Measurements from ENCODE around the gene VSTM5.

- TF ChIP-seq, protein P1, sequence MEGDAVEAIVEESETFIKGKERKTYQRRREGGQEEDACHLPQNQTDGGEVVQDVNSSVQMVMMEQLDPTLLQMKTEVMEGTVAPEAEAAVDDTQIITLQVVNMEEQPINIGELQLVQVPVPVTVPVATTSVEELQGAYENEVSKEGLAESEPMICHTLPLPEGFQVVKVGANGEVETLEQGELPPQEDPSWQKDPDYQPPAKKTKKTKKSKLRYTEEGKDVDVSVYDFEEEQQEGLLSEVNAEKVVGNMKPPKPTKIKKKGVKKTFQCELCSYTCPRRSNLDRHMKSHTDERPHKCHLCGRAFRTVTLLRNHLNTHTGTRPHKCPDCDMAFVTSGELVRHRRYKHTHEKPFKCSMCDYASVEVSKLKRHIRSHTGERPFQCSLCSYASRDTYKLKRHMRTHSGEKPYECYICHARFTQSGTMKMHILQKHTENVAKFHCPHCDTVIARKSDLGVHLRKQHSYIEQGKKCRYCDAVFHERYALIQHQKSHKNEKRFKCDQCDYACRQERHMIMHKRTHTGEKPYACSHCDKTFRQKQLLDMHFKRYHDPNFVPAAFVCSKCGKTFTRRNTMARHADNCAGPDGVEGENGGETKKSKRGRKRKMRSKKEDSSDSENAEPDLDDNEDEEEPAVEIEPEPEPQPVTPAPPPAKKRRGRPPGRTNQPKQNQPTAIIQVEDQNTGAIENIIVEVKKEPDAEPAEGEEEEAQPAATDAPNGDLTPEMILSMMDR (IDR thresholded peaks at IDR 0.05), result no peak
- TF ChIP-seq POLR2AphosphoS5 (IDR thresholded peaks at IDR 0.05) (no peak), EP300 (IDR thresholded peaks at IDR 0.05) (no peak), POLR2A (IDR thresholded peaks at IDR 0.05) (no peak)
These were observed 9.0 kb downstream of the VSTM5 start for GRCh38 chr11:93841446-93841845.

All from sigmoid colon (tissue), 4 donors.